RWPE2 (cell line): ENCODE measurements around the gene MMP24OS.
A peak's percentile ranks its signal among the peaks of the same experiment; 100 is the strongest.

Experiments used
- ATAC-seq: fragments of 200-7000 bp; cut with Tn5 transposase; 3 replicates; pipeline ENCODE4 v1.9.1; 2021; ENCODE audit warnings: low read depth
- DNase-seq: peaks from one replicate; pipeline ENCODE4 v3.0.0-alpha.2; 2020; ENCODE audit warnings: low spot score
- H3K27ac ChIP-seq: fragments of 450-650 bp; 2 replicates; pipeline ENCODE4 v1.5.1; 2017; ENCODE audit warnings: mild to moderate bottlenecking; ENCODE audit not compliant: poor library complexity, severe bottlenecking
- H3K27me3 ChIP-seq: fragments of 250-450 bp; sonication (Bioruptor Pico); 2 replicates; pipeline ENCODE4 v1.5.1; 2021; ENCODE audit warnings: mild to moderate bottlenecking, moderate library complexity; ENCODE audit not compliant: insufficient read depth, poor library complexity, severe bottlenecking
- H3K36me3 ChIP-seq: fragments of 250-450 bp; sonication (Bioruptor Pico); 2 replicates; pipeline ENCODE4 v1.5.1; 2020; ENCODE audit warnings: low read depth, mild to moderate bottlenecking, moderate library complexity
- H3K4me1 ChIP-seq: fragments of 250-450 bp; sonication (Bioruptor Pico); 2 replicates; pipeline ENCODE4 v1.5.1; 2021; ENCODE audit warnings: mild to moderate bottlenecking, moderate library complexity; ENCODE audit not compliant: insufficient read depth, poor library complexity, severe bottlenecking
- H3K4me3 ChIP-seq: fragments of 250-450 bp; sonication (Bioruptor Pico); 2 replicates; pipeline ENCODE4 v1.5.1; 2021; ENCODE audit warnings: mild to moderate bottlenecking, moderate library complexity; ENCODE audit not compliant: severe bottlenecking
- H3K9me3 ChIP-seq: fragments of 250-450 bp; sonication (Bioruptor Pico); 2 replicates; pipeline ENCODE4 v1.5.1; 2021; ENCODE audit warnings: mild to moderate bottlenecking, moderate library complexity; ENCODE audit not compliant: severe bottlenecking
- CTCF ChIP-seq: fragments of 450-650 bp; IDR thresholded peaks from one replicate; pipeline ENCODE4 v1.5.1; 2017; ENCODE audit warnings: mild to moderate bottlenecking, moderate library complexity; ENCODE audit not compliant: poor library complexity, severe bottlenecking

Gene MMP24OS

DNA sequence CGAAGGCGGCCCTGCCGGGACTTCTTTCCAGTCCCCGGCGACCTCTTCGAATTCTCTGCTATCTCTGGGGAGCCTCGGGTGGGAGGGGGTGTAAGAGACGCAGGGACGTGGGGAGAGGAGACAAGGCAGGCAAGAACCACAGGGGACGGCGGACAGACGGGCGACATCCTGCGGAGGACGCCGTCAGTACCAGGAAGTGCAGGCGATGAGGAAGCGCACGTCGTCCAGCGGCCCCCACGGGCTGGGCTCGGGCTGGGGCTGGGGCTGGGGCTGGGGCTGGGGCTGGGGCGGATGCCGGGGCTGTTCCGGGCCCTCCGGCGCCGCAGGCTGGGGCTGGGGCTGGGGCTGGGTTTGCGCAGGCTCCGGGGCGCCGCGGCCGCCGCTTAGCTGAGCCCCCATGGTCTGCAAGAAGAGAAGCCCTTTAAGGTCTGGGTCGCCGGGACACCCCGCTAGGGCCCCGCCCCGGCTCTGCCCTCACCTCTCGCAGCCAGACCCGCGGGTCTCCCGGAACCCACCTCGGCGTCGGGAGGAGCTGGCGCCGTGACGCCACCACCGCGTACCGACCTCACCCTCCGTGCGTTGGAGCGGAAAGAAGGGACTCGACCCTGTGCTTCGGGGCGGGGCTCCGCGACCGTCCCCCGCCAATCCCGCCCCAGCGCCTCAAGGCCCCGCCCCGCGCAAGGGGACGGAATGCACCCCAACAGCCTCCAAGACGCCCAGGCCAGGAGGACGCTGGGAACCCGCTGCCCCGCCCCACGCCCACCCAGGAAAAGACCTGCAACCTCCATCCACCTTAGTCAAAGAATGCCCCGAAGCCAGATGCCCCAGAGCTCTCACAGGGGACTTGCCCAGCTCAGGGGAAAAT is at the start of gene MMP24OS:
TSS of gene MMP24OS (minus strand) at position 592 of the 865 bp plus-strand sequence. CDS start at position 399, 193 bp downstream.
- no peaks in the 10 kb centered on the region for H3K9me3 ChIP-seq
- H3K4me1 ChIP-seq: peaks cover 35% of the 10 kb centered on the region
- peak; percentile 81 for TF ChIP-seq CTCF
- ATAC-seq: peak; percentile 78
- H3K27me3 ChIP-seq: no peaks in the 10 kb centered on the region
- H3K4me3 ChIP-seq: peak within 1 kb of the TSS; percentile 60
- H3K27ac ChIP-seq: peak within 1 kb of the TSS; percentile 88
- peak; percentile 99 for DNase-seq
- H3K36me3 ChIP-seq: peaks cover 67% of the 10 kb centered on the region

DNA sequence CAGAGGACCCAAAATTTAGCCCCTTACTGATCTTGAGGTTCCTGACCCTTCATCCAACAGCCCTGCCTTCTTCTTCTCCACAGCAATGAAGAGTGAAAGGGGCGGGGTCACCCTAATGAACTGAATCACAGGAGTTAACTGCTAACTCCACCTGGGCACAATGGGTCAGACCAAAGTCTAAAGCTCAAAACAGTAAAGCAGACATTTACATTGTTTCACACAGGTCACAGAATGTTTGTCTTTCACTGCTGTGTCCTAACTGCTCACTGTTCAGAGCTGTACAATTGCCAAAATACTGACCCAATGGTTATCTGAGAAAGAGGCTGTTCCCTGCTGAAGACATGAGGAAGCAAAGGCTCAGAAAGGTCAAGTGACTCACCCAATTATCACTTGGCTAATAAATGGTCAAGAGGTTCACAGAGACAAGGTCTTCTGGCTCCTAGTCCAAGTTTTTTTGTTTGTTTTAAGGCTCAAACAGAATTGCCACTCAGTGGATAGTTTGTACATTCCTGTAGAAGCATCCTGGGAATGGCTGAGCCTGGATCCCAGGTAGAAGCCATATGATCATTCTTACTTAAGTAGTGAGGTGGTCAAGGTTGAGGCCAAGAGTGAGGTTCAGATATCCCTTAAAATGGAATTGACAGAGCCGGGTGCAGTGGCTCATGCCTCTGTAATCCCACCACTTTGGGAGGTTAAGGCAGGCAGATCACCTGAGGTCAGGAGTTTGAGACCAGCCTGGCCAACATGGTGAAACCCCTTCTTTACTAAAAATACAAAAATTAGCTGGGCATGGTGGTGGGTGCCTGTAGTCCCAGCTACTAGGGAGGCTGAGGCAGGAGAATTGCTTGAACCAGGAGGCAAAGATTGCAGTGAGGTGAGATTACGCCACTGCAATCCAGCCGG is 49.4 kb upstream of the MMP24OS start:
- TF ChIP-seq CTCF: no peak
- Histone ChIP-seq H3K4me1 (peaks cover 26% of the 10 kb centered on the region), H3K4me3 (no peak overlapping the region), H3K27ac (peak overlapping the region; percentile 55), H3K9me3 (no peaks in the 10 kb centered on the region), H3K36me3 (peaks cover 12% of the 10 kb centered on the region), H3K27me3 (no peaks in the 10 kb centered on the region)
- ATAC-seq (peak; percentile 31; the same call in 2 of the 3 replicates), DNase-seq (no peak)

- H3K9me3 ChIP-seq: no peaks in the 10 kb centered on the region
- H3K4me1 ChIP-seq: peaks cover 26% of the 10 kb centered on the region
- no peak for ATAC-seq
- H3K27me3 ChIP-seq: no peaks in the 10 kb centered on the region
- H3K27ac ChIP-seq: peak overlapping the region; percentile 55
- DNase-seq: no peak
- H3K4me3 ChIP-seq: no peak overlapping the region
- H3K36me3 ChIP-seq: peaks cover 14% of the 10 kb centered on the region
- no peak for TF ChIP-seq CTCF
These were observed 48.8 kb upstream of the MMP24OS start for GRCh38 chr20:35326740-35327073.

- Histone ChIP-seq H3K27ac (peak overlapping the region; percentile 55), H3K9me3 (no peaks in the 10 kb centered on the region), H3K4me1 (peaks cover 28% of the 10 kb centered on the region), H3K4me3 (no peak overlapping the region), H3K27me3 (no peaks in the 10 kb centered on the region), H3K36me3 (peaks cover 18% of the 10 kb centered on the region)
- ATAC-seq (no peak), DNase-seq (no peak)
- TF ChIP-seq CTCF: no peak
These were observed 48.3 kb upstream of the MMP24OS start for GRCh38 chr20:35326021-35326739.
